Measurements from ENCODE around the gene RPS21. TPM values are rescaled to one million over a fixed set of nuclear protein-coding genes. Genes with fewer than 3 reads are reported as not detected.

The RPS21 gene
- total and polyA plus RNA-seq, 2 of the 4 experiments (the other 2 are of a cell fraction) = 2,710 to 4,298 TPM

DNA sequence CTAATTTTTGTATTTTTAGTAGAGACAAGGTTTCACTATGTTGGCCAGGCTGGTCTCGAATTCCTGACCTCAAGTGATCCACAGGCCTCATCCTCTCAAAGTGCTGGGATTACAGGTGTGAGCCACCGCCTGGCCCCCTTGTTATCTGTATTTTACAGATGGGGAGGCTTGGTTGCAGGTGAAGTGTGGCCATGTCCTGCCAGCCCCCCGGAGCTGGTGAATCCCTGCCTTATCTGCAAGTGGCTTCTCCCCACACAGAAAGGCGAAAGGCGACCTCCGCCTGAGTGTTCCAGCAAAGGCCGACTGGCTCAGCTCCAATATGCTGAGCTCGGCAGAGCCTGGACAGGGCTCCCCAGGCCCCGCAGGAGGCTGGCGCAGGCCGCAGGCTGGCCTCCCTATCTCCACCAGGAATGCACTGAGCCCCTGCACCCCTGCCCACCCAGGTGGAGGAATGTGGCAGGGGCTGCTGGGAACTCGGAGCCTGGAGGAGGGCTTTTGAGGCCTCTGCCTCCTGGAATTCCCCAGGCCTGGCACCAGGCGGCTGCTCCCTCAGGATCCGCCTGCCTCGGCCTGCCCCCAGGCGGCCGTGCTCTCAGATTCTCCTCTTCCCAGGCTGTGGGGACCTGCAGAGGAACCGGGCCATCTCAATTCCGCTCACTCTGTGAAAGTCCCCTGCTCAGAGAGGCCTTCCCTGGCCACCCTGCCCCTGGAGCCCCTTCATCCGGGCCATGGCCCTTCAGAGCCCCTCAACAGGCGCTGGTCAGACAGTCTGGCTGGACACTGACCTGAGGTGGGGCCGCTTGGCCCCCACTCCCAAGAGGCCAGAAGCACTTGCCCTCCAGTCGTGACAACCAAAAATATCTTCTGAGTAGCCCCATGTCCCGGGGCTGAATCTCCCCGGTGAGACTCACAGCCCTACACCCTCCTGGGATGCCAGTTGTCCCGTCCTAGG, 10.5 kb upstream of the RPS21 start:
- no peak overlapping the region for H3K4me2 ChIP-seq (ENCODE audit: low read depth, low read length)
- H3K14ac ChIP-seq (replicated peaks; ENCODE audit: low read depth, low read length) = no peak overlapping the region
- DNase-seq (peak; percentile 32), ATAC-seq (ENCODE audit: low read depth) (peak; percentile 27)
- ChIA-PET CTCF (interaction anchor here (1.5 kb wide), 1 partner anchor 76 kb away, joined by 6 read pairs; no protein-coding TSS in a partner anchor), POLR2A (ENCODE audit: unreplicated experiment) (no interaction called here)
- H3K9me1 ChIP-seq (ENCODE audit: insufficient read depth, low read length) = peaks cover 7% of the 10 kb centered on the region; the same call in 1 of the 2 replicates
- H3K9me3 ChIP-seq (ENCODE audit: control insufficient read depth, insufficient read depth, low read length) = no peaks in the 10 kb centered on the region
- H3K4ac ChIP-seq (ENCODE audit: low read depth, low read length) = peak overlapping the region; percentile 83; the same call in 1 of the 2 replicates
- H3K23ac ChIP-seq (ENCODE audit: low read depth, low read length) = no peak overlapping the region
- no peak overlapping the region for H4K5ac ChIP-seq (ENCODE audit: low read depth, low read length)
- H3K18ac ChIP-seq (ENCODE audit: low read depth, low read length) = peak overlapping the region; percentile 12; the same call in 1 of the 2 replicates
- WGBS, 2 experiments (ENCODE audit: extremely low coverage in 2 of 2, insufficient read length in 1 of 2) = 92% methylated on average over 4 of the region's 26 CpGs; no CpG with 5 or more reads in 1 of the 2 experiments
- H2BK15ac ChIP-seq (ENCODE audit: low read depth, low read length) = peak overlapping the region; percentile 37; the same call in 1 of the 3 replicates
- in situ Hi-C loops (cut with MboI; ENCODE audit: low sequenced_read_pairs) = loop anchor here (25.0 kb wide), 1 partner anchor 364 kb away; no protein-coding TSS in a partner anchor
- H4K91ac ChIP-seq (ENCODE audit: insufficient read depth, low read depth, low read length) = peak overlapping the region; percentile 61
- H3K9ac ChIP-seq (ENCODE audit: low read depth, low read length) = no peak overlapping the region
- intact Hi-C loops (cut with micrococcal nuclease) = no loop called here
- H4K8ac ChIP-seq (ENCODE audit: low read depth in 2 of 2, low read length in 2 of 2) = peak overlapping the region in 1 of 2 experiments; percentile 19; a peak in 1 of 4 replicates
- H2BK5ac ChIP-seq (ENCODE audit: low read depth, low read length, poor library complexity, severe bottlenecking) = peak overlapping the region; percentile 37
- H3K4me1 ChIP-seq (ENCODE audit: control insufficient read depth, insufficient read depth, low read length) = peaks cover 30% of the 10 kb centered on the region
- H2AK5ac ChIP-seq (ENCODE audit: low read depth, low read length) = 0 out of 2 replicates have a peak overlapping the region, but pooled peaks have one; percentile 33
- H3K27ac ChIP-seq (ENCODE audit: insufficient read depth, low read length) = no peak overlapping the region
- dilution Hi-C loops (cut with HindIII; ENCODE audit: low sequenced_read_pairs, unreplicated experiment) = loop anchor here (25.0 kb wide), 1 partner anchor 89 kb away; no protein-coding TSS in a partner anchor
- BruUV-seq (replicated peaks) = no TSS peak
- peak overlapping the region; percentile 57 for H2BK120ac ChIP-seq (ENCODE audit: low read depth, low read length)
- peak overlapping the region; percentile 17 for H2AK9ac ChIP-seq (replicated peaks; ENCODE audit: low read depth, low read length, poor library complexity)
- no peaks in the 10 kb centered on the region for H3K27me3 ChIP-seq (ENCODE audit: control insufficient read depth, insufficient read depth, low read length)
- H3K4me3 ChIP-seq (ENCODE audit: insufficient read depth, low read depth, low read length) = no peak overlapping the region
- H4K20me1 ChIP-seq (ENCODE audit: insufficient read depth, low read length) = no peaks in the 10 kb centered on the region
- H3K79me1 ChIP-seq (ENCODE audit: low read depth in 1 of 2, low read length in 2 of 2) = peaks cover 0 to 14% of the 10 kb centered on the region in 2 experiments; a peak in 2 of 4 replicates
- no peak overlapping the region for H3K56ac ChIP-seq (ENCODE audit: extremely low read depth, insufficient read depth, low read length)
- peak overlapping the region; percentile 44; the same call in 1 of the 2 replicates for H2BK20ac ChIP-seq (ENCODE audit: low read depth, low read length)
- TF ChIP-seq, protein P1, sequence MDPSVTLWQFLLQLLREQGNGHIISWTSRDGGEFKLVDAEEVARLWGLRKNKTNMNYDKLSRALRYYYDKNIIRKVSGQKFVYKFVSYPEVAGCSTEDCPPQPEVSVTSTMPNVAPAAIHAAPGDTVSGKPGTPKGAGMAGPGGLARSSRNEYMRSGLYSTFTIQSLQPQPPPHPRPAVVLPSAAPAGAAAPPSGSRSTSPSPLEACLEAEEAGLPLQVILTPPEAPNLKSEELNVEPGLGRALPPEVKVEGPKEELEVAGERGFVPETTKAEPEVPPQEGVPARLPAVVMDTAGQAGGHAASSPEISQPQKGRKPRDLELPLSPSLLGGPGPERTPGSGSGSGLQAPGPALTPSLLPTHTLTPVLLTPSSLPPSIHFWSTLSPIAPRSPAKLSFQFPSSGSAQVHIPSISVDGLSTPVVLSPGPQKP (IDR thresholded peaks at IDR 0.05; ENCODE audit: borderline replicate concordance, low read depth, low read length) = no peak
- TF ChIP-seq MAZ (IDR thresholded peaks at IDR 0.05; ENCODE audit: borderline replicate concordance, low read depth, low read length) = no peak
- TF ChIP-seq, protein P2, sequence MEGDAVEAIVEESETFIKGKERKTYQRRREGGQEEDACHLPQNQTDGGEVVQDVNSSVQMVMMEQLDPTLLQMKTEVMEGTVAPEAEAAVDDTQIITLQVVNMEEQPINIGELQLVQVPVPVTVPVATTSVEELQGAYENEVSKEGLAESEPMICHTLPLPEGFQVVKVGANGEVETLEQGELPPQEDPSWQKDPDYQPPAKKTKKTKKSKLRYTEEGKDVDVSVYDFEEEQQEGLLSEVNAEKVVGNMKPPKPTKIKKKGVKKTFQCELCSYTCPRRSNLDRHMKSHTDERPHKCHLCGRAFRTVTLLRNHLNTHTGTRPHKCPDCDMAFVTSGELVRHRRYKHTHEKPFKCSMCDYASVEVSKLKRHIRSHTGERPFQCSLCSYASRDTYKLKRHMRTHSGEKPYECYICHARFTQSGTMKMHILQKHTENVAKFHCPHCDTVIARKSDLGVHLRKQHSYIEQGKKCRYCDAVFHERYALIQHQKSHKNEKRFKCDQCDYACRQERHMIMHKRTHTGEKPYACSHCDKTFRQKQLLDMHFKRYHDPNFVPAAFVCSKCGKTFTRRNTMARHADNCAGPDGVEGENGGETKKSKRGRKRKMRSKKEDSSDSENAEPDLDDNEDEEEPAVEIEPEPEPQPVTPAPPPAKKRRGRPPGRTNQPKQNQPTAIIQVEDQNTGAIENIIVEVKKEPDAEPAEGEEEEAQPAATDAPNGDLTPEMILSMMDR (conservative IDR thresholded peaks at IDR 0.05; ENCODE audit: low read depth, low read length) = peak; percentile 42
- peak; percentile 39 for TF ChIP-seq RAD21 (IDR thresholded peaks at IDR 0.05; ENCODE audit: low read length)
- no peak for TF ChIP-seq MXI1 (IDR thresholded peaks at IDR 0.05; ENCODE audit: borderline replicate concordance, low read depth, low read length)
- TF ChIP-seq RFX5 (IDR thresholded peaks at IDR 0.05; ENCODE audit: low read depth, low read length) = no peak
- TF ChIP-seq BHLHE40 (IDR thresholded peaks at IDR 0.05; ENCODE audit: low read depth, low read length) = no peak
- peak; percentile 52; the same call in 1 of the 2 replicates for TF ChIP-seq MAFK (IDR thresholded peaks at IDR 0.05; ENCODE audit: low read depth, low read length)
- TF ChIP-seq SMC3 (IDR thresholded peaks at IDR 0.05; ENCODE audit: low read depth, low read length) = 0 out of 2 replicates have a peak, but pooled peaks have one; percentile 26
- no peak for TF ChIP-seq POLR2A (IDR thresholded peaks at IDR 0.05; ENCODE audit: low read depth, low read length)
- no peak for TF ChIP-seq CHD1 (IDR thresholded peaks at IDR 0.05; ENCODE audit: low read depth, low read length)
- no peak for TF ChIP-seq FOS (IDR thresholded peaks at IDR 0.05; ENCODE audit: low read depth, low read length)
- TF ChIP-seq NFE2L2 (IDR thresholded peaks at IDR 0.05; ENCODE audit: low read depth, low read length) = no peak
- H2AFZ ChIP-seq (replicated peaks; ENCODE audit: low read length, poor library complexity) = peak overlapping the region; percentile 26
- H3K36me3 ChIP-seq (ENCODE audit: control insufficient read depth, insufficient read depth, low read length) = no peaks in the 10 kb centered on the region

All from IMR-90 (cell line).